ENCODE measurements around the gene CHRNA4. TPM values are rescaled to one million over a fixed set of nuclear protein-coding genes. Genes with fewer than 3 reads are reported as not detected.

The CHRNA4 gene
- total and polyA plus RNA-seq, 2 of the 4 experiments (the other 2 are of a cell fraction) = not detected

- Histone ChIP-seq H3K27me3 (ENCODE audit: control insufficient read depth, insufficient read depth, low read length) (peaks cover 25% of the 10 kb centered on the region), H2BK120ac (ENCODE audit: low read depth, low read length) (no peak overlapping the region), H4K8ac (ENCODE audit: low read depth in 2 of 2, low read length in 2 of 2) (no peak overlapping the region), H3K4me3 (ENCODE audit: insufficient read depth, low read depth, low read length) (no peak overlapping the region), H3K9ac (ENCODE audit: low read depth, low read length) (no peak overlapping the region), H2BK20ac (ENCODE audit: low read depth, low read length) (no peak overlapping the region), H3K79me1 (ENCODE audit: low read depth in 1 of 2, low read length in 2 of 2) (no peaks in the 10 kb centered on the region), H2BK15ac (ENCODE audit: low read depth, low read length) (no peak overlapping the region), H3K9me1 (ENCODE audit: insufficient read depth, low read length) (no peaks in the 10 kb centered on the region), H3K9me3 (ENCODE audit: control insufficient read depth, insufficient read depth, low read length) (no peaks in the 10 kb centered on the region), H3K27ac (ENCODE audit: insufficient read depth, low read length) (no peak overlapping the region), H3K36me3 (ENCODE audit: control insufficient read depth, insufficient read depth, low read length) (no peaks in the 10 kb centered on the region), H4K91ac (ENCODE audit: insufficient read depth, low read depth, low read length) (no peak overlapping the region), H3K14ac (replicated peaks; ENCODE audit: low read depth, low read length) (no peak overlapping the region), H3K4ac (ENCODE audit: low read depth, low read length) (no peak overlapping the region), H2BK5ac (ENCODE audit: low read depth, low read length, poor library complexity, severe bottlenecking) (no peak overlapping the region), H3K4me1 (ENCODE audit: control insufficient read depth, insufficient read depth, low read length) (peaks cover 13% of the 10 kb centered on the region; the same call in 1 of the 2 replicates), H4K5ac (ENCODE audit: low read depth, low read length) (no peak overlapping the region), H3K56ac (ENCODE audit: extremely low read depth, insufficient read depth, low read length) (no peak overlapping the region), H3K23ac (ENCODE audit: low read depth, low read length) (no peak overlapping the region), H2AFZ (replicated peaks; ENCODE audit: low read length, poor library complexity) (no peak overlapping the region), H4K20me1 (ENCODE audit: insufficient read depth, low read length) (no peaks in the 10 kb centered on the region), H2AK5ac (ENCODE audit: low read depth, low read length) (no peak overlapping the region), H2AK9ac (replicated peaks; ENCODE audit: low read depth, low read length, poor library complexity) (no peak overlapping the region), H3K18ac (ENCODE audit: low read depth, low read length) (no peak overlapping the region), H3K4me2 (ENCODE audit: low read depth, low read length) (no peak overlapping the region)
- BruUV-seq (replicated peaks) = no TSS peak
- no peak for ATAC-seq (ENCODE audit: low read depth)
- no peak for DNase-seq
- intact Hi-C loops (cut with micrococcal nuclease) (no loop called here), dilution Hi-C loops (cut with HindIII; ENCODE audit: low sequenced_read_pairs, unreplicated experiment) (no loop called here), in situ Hi-C loops (cut with MboI; ENCODE audit: low sequenced_read_pairs) (no loop called here)
- WGBS, 2 experiments (ENCODE audit: extremely low coverage in 2 of 2, insufficient read length in 1 of 2) = no CpG with 5 or more reads among the region's 6 CpGs
- ChIA-PET POLR2A (ENCODE audit: unreplicated experiment) (no interaction called here), CTCF (no interaction called here)
- TF ChIP-seq MAFK (IDR thresholded peaks at IDR 0.05; ENCODE audit: low read depth, low read length) = no peak
- TF ChIP-seq RFX5 (IDR thresholded peaks at IDR 0.05; ENCODE audit: low read depth, low read length) = no peak
- no peak for TF ChIP-seq ELK1 (IDR thresholded peaks at IDR 0.05; ENCODE audit: borderline replicate concordance, low read depth, low read length)
- TF ChIP-seq SMC3 (IDR thresholded peaks at IDR 0.05; ENCODE audit: low read depth, low read length) = no peak
- no peak for TF ChIP-seq CHD1 (IDR thresholded peaks at IDR 0.05; ENCODE audit: low read depth, low read length)
- no peak for TF ChIP-seq CTCF (conservative IDR thresholded peaks at IDR 0.05; ENCODE audit: low read depth, low read length)
- TF ChIP-seq RAD21 (IDR thresholded peaks at IDR 0.05; ENCODE audit: low read length) = no peak
- no peak for TF ChIP-seq MAZ (IDR thresholded peaks at IDR 0.05; ENCODE audit: borderline replicate concordance, low read depth, low read length)
- no peak for TF ChIP-seq RCOR1 (IDR thresholded peaks at IDR 0.05; ENCODE audit: insufficient replicate concordance, low read length)
- no peak for TF ChIP-seq FOS (IDR thresholded peaks at IDR 0.05; ENCODE audit: low read depth, low read length)
- TF ChIP-seq CEBPB (IDR thresholded peaks at IDR 0.05; ENCODE audit: low read depth, low read length) = no peak
- no peak for TF ChIP-seq MXI1 (IDR thresholded peaks at IDR 0.05; ENCODE audit: borderline replicate concordance, low read depth, low read length)
- no peak for TF ChIP-seq POLR2A (IDR thresholded peaks at IDR 0.05; ENCODE audit: low read depth, low read length)
- TF ChIP-seq USF2 (IDR thresholded peaks at IDR 0.05; ENCODE audit: low read depth, low read length) = no peak
- TF ChIP-seq BHLHE40 (IDR thresholded peaks at IDR 0.05; ENCODE audit: low read depth, low read length) = no peak
- TF ChIP-seq NFE2L2 (IDR thresholded peaks at IDR 0.05; ENCODE audit: low read depth, low read length) = no peak
These were observed 44.1 kb downstream of the CHRNA4 start for GRCh38 chr20:63317061-63317460.
